ENCODE results near the gene ST6GALNAC1. TPM values are rescaled to one million over a fixed set of nuclear protein-coding genes. Genes with fewer than 3 reads are reported as not detected.
"Not testable (repeated sequence)": the region's sequence is repeated elsewhere in the genome, so short reads cannot be mapped to it uniquely, and the experiment has no call there.

The ST6GALNAC1 gene
- total RNA-seq, 1 donor from 2014 or later, result 2.0 TPM

GRCh38 chr17:76614064-76614759, 29.3 kb downstream of the ST6GALNAC1 start:
- intact Hi-C loops (cut with micrococcal nuclease), result not testable (repeated sequence)

DNA sequence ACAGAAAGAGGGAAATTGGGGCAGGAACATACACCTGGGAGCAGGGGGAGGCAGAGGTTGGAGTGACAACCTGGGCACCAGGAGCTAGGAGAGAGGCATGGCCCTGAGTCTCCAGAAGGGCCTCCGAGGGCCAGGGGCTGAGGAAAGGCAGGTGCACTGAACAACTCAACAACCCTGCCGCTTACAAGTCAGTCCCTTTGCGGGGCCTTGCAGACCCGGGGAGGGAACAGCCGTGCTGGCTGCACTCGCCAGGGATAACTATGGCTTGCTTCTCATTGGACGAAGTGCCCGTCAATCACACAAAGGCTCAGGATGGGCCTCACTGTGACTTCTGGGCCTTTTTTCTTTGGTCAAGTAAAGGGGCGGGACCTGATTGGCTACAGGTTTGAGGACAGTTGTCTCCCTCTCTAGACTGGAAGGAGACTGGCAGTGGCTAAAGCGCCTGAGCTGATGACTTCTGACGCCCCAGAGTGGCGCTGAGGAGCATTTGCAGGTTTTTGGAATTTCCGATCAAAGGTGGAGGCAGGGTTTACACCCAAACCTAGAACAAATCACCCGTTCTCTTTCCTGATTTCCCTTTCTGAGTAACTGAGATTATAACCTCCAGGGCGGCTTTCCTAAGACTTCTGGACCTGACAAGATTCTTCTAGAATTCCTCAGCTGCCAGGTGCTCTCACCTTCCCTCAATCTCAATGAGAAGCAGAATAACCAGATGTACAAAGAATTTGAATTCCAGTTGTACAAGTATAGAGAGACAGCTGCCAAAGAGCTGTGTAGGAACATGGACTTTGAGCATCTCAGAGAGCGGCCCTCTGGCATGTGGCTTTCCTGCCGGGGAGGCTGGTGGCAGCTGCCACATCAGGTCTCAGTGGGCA, 30.3 kb downstream of the ST6GALNAC1 start:
- intact Hi-C loops (cut with micrococcal nuclease), result no loop called here

GRCh38 chr17:76612465-76612864, 31.1 kb downstream of the ST6GALNAC1 start:
- intact Hi-C loops (cut with micrococcal nuclease), result no loop called here

- intact Hi-C loops (cut with micrococcal nuclease), result no loop called here
Observed at GRCh38 chr17:76611758-76612157, 31.8 kb downstream of the ST6GALNAC1 start.

DNA sequence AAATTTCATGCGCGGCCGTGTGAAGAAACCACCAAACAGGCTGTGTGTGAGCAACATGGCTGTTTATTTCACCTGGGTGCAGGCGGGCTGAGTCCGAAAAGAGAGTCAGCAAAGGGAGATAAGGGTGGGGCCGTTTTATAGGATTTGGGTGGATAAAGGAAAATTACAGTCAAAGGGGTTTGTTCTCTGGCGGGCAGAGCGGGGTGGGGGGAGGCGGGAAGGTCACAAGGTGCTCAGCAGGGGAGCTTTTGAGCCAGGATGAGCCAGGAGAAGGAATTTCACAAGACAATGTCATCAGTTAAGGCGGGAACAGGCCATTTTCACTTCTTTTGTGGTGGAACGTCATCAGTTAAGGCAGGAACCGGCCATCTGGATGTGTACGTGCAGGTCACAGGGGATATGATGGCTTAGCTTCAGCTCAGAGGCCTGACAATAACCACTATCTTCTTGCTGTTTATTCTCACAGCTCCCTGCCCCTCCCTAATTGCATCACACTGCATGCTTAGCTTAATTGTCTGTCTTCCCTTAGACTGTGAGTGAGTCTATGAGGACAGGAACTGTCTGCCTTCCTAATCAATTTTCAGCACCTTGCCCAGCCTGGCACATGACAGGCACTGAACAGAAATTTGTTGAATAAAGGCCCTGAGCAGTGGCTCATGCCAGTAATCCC, 32.3 kb downstream of the ST6GALNAC1 start:
- intact Hi-C loops (cut with micrococcal nuclease), result not testable (repeated sequence)

DNA sequence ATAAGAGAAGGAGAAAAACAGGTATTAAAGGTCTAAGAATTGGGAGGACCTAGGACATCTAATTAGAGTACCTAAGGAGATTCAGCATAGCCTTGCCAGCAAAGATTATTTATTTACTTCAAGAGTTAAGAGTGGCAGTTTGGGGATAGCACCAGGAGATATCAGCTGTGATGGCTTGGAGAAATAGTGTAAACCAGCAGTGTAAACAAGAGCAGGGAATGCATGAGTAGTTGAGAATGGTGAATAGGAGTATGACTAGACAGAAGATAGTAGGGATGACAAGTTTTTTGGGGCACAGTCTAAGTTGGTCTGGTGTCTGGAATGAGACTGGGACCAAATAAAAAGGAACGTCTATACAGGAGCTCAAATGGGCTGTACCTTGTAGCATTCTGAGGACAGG, 36.9 kb downstream of the ST6GALNAC1 start:
- intact Hi-C loops (cut with micrococcal nuclease), result not testable (repeated sequence)

GRCh38 chr17:76601065-76601464, 42.5 kb downstream of the ST6GALNAC1 start:
- intact Hi-C loops (cut with micrococcal nuclease), result no loop called here

GRCh38 chr17:76599694-76600460, 43.7 kb downstream of the ST6GALNAC1 start:
- intact Hi-C loops (cut with micrococcal nuclease), result no loop called here

- intact Hi-C loops (cut with micrococcal nuclease), result no loop called here
Observed at GRCh38 chr17:76598004-76598439, 45.5 kb downstream of the ST6GALNAC1 start.

DNA sequence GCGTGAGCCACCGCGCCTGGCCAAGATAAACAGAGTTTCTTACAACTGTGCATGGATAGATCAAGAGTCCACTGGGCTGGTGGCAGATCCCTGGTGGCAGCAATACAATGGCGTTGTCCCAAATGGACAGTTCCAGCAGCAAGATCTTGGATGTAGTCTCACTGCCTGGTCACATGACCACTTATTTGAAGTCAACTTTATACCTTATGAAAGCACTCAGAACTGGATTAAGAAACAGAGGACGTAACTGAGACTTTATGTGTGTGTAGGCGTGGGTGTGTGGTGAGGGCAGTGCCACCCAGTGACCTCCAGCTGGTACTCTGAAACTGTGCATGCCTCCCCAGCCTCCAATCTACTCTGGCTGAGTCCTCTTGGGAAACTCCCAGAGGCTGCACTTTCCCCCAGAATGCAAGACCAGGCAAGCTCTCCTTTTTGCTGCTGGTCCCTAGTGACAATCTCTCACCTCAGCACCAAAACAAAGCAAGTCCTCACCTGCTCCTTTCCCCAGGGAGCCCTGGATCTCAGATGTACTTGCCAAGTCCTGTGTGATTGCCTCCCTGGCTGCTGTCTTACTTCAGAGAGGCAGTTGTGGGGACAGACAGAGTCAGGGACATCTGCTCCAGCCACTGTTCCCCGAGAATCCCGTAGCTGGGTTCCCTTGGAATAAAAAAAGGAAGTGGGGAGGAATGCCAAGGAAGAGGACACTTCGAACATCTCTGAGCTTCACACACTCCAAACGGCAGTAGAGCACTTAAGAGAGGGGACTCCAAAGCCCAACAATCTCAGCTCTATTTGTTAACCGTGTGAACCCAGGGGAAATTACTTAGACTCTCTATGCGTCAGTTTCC, 46.2 kb downstream of the ST6GALNAC1 start:
- intact Hi-C loops (cut with micrococcal nuclease), result no loop called here

DNA sequence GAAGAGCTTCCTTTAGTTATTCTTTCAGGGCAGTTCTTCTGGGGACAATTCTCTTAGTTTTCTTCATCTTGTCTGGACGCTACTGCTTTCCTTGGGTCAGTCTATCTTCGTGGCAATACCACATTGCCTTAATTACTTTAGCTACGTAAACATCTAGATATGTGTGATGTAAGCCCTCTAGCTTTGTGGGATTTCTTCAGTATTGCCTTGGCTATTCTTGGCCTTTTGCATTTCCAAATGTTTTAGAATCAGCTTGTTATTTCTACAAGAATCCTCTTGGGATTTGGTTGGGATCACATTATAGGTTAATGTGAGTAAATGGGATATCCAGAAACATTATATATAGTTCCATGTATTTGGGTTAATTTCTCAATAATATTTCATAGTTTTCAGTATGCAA, 48.9 kb downstream of the ST6GALNAC1 start:
- intact Hi-C loops (cut with micrococcal nuclease), result no loop called here

DNA sequence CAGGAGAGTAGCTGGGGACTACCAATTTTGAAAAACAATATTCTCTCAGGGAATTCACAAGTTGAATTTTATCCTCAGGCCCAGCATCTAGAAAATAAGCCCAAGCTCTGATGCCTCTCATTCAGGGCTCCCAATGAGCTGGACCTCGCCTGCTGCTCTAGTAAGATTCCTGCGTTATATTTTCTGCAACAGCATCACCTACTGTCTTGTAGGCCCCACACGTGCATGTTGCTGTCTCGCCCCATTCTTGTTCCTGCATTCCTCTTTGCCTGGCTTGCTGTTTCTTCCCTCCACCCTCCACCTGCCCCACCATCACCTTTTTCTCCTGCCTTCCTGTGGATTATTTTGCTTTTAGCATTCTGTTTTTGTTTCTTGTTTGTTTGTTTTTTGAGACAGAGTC, 49.6 kb downstream of the ST6GALNAC1 start:
- intact Hi-C loops (cut with micrococcal nuclease), result no loop called here

- intact Hi-C loops (cut with micrococcal nuclease), result no loop called here
Observed at GRCh38 chr17:76593384-76593826, 50.2 kb downstream of the ST6GALNAC1 start.

- intact Hi-C loops (cut with micrococcal nuclease), result no loop called here
Observed at GRCh38 chr17:76588182-76588581, 55.4 kb downstream of the ST6GALNAC1 start.

- intact Hi-C loops (cut with micrococcal nuclease), result no loop called here
Observed at GRCh38 chr17:76586741-76587487, 56.6 kb downstream of the ST6GALNAC1 start.

DNA sequence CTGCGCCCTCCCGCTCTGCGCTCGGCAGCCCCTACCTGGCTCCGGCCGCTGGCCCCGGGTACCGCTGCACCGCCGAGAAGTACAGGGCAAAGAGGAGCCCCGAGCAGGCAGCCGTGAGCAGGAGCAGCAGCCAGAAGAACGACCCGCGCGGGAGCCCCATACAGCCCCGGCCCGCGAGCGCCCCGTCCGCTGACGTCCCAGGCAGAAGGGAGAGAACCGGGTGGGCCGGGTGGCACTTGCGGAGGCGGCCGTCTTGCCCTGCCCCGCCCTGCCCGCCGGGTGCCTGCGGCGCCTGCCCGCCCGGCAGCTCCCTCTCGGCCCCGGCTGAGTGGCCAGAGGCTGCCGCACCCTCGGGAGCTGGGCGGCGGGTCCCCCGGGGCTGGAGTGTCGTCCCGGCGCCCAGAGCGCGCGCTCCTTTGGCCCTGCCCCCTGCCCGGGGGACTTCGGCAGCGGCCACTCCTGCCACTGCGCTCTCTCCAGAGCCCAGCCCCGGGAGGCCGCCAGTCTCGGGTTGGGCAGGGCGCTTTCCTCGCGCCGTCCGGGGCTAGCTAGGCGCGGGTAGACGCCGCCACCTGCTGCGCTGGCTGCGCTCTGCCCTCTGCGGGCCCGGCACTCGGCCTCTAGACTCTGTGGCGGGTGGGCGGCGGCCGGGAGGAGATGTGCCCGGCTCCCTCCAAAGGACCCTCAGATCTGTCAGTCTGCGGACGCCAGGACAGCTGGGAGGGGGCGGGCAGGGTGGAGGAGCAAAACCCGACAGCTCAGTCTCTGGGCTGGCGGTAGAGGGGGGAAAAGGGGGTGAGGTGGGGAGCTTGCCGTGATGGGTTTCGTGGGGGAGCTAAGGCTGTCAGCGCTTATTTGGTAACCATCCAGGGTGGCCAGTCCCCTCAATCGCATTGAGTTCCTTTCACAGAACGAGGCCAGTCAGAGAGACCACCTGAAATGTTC, 57.6 kb downstream of the ST6GALNAC1 start, which contains the start of gene ST6GALNAC2:
Gene ST6GALNAC2 (minus strand): TSS at position 212 of the 945 bp plus-strand sequence. CDS start 52 bp downstream, at position 160.
- intact Hi-C loops (cut with micrococcal nuclease), result no loop called here

GRCh38 chr17:76585033-76585648, 58.4 kb downstream of the ST6GALNAC1 start:
- intact Hi-C loops (cut with micrococcal nuclease), result no loop called here
